ENCODE results near the gene PEAK1.

Gene PEAK1

DNA sequence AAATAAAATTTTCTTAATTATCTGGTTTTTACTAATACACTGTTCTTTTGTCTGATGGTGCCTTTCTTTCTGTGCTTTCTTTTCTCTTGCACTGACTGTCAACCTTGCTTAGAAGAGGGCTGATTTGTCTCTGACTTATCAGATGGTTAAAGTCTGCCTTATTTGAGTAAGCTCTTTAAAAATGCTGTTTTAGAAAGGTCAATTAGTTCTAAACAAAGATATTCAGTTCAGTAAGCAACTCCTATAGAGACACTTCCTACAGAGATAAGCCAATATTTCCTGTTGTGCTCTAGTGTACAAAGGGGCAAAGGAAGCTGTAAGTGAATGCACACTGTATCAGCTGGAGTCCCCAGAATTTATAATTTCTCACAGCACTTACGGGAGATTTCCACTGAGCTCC lies 195.6 kb downstream of the PEAK1 start:
- peak; percentile 37 for DNase-seq (ENCODE audit: low read depth)
- H3K4me3 ChIP-seq (ENCODE audit: low read depth, low read length) = no peak overlapping the region
- TF ChIP-seq, protein P1, sequence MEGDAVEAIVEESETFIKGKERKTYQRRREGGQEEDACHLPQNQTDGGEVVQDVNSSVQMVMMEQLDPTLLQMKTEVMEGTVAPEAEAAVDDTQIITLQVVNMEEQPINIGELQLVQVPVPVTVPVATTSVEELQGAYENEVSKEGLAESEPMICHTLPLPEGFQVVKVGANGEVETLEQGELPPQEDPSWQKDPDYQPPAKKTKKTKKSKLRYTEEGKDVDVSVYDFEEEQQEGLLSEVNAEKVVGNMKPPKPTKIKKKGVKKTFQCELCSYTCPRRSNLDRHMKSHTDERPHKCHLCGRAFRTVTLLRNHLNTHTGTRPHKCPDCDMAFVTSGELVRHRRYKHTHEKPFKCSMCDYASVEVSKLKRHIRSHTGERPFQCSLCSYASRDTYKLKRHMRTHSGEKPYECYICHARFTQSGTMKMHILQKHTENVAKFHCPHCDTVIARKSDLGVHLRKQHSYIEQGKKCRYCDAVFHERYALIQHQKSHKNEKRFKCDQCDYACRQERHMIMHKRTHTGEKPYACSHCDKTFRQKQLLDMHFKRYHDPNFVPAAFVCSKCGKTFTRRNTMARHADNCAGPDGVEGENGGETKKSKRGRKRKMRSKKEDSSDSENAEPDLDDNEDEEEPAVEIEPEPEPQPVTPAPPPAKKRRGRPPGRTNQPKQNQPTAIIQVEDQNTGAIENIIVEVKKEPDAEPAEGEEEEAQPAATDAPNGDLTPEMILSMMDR (conservative IDR thresholded peaks at IDR 0.05; ENCODE audit: low read depth, low read length) = no peak

GRCh38 chr15:77221708-77222107 lies 198.2 kb downstream of the PEAK1 start:
- DNase-seq (ENCODE audit: low read depth) = no peak
- TF ChIP-seq, protein P1 (conservative IDR thresholded peaks at IDR 0.05; ENCODE audit: low read depth, low read length) = no peak
- H3K4me3 ChIP-seq (ENCODE audit: low read depth, low read length) = no peak overlapping the region

- TF ChIP-seq, protein P1 (conservative IDR thresholded peaks at IDR 0.05; ENCODE audit: low read depth, low read length) = no peak
- H3K4me3 ChIP-seq (ENCODE audit: low read depth, low read length) = no peak overlapping the region
- no peak for DNase-seq (ENCODE audit: low read depth)
These were observed 198.7 kb downstream of the PEAK1 start for GRCh38 chr15:77221174-77221573.

GRCh38 chr15:77219841-77220240 lies 200.1 kb downstream of the PEAK1 start:
- no peak overlapping the region for H3K4me3 ChIP-seq (ENCODE audit: low read depth, low read length)
- DNase-seq (ENCODE audit: low read depth) = no peak
- TF ChIP-seq, protein P1 (conservative IDR thresholded peaks at IDR 0.05; ENCODE audit: low read depth, low read length) = no peak

DNA sequence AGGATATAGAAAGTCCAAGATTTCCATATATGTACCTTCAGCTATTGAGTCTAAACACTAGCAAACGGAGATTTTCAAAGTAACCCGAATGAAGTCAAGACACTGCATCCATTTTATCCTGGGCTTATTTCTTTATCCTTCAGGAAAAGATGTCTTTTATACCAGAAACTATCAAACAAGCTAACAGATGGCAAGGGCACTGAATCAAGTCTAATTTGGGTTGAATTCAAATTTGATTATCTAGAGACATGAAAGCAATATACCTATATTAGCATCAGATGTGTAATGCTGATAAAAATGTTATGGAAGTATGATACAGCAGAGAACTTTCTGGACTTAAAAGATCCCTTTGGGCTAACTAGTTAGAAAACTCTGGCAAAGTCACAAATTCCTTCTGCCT lies 210.7 kb downstream of the PEAK1 start:
- TF ChIP-seq, protein P1 (conservative IDR thresholded peaks at IDR 0.05; ENCODE audit: low read depth, low read length) = no peak
- no peak for DNase-seq (ENCODE audit: low read depth)
- H3K4me3 ChIP-seq (ENCODE audit: low read depth, low read length) = no peak overlapping the region

- TF ChIP-seq, protein P1 (conservative IDR thresholded peaks at IDR 0.05; ENCODE audit: low read depth, low read length) = no peak
- H3K4me3 ChIP-seq (ENCODE audit: low read depth, low read length) = no peak overlapping the region
- no peak for DNase-seq (ENCODE audit: low read depth)
These were observed 211.7 kb downstream of the PEAK1 start for GRCh38 chr15:77208241-77208640.

- no peak overlapping the region for H3K4me3 ChIP-seq (ENCODE audit: low read depth, low read length)
- TF ChIP-seq, protein P1 (conservative IDR thresholded peaks at IDR 0.05; ENCODE audit: low read depth, low read length) = no peak
- no peak for DNase-seq (ENCODE audit: low read depth)
These were observed 218.2 kb downstream of the PEAK1 start for GRCh38 chr15:77201665-77202064.
